Cardiac muscle cell (in vitro differentiated cells and primary cell): ENCODE results near the gene UNC45A. TPM values are rescaled to one million over a fixed set of nuclear protein-coding genes. Genes with fewer than 3 reads are reported as not detected.

ENCODE experiments used
- DNase-seq, 2 donors: peaks; one replicate each; pipeline versions ENCODE4 v3.0.0 to v3.0.0-alpha.2; 2010 to 2017; ENCODE audit warnings: low read depth in 1 of 2, low spot score in 1 of 2
- H3K27ac ChIP-seq: fragments of 200-600 bp; sonication (generic); 2 replicates; pipeline ENCODE4 v1.5.1; 2016
- H3K27me3 ChIP-seq: fragments of 200-600 bp; sonication (generic); 2 replicates; pipeline ENCODE4 v1.6.0; 2016; ENCODE audit warnings: control low read depth
- H3K36me3 ChIP-seq: fragments of 200-600 bp; sonication (generic); 2 replicates; pipeline ENCODE4 v1.5.1; 2016; ENCODE audit warnings: control low read depth
- H3K4me1 ChIP-seq: fragments of 200-600 bp; sonication (generic); 2 replicates; pipeline ENCODE4 v1.8.1; 2017; ENCODE audit warnings: low read depth, mild to moderate bottlenecking, mixed run types
- H3K4me3 ChIP-seq: fragments of 200-600 bp; sonication (generic); 2 replicates; pipeline ENCODE4 v1.5.1; 2016; ENCODE audit warnings: mild to moderate bottlenecking
- H3K9me3 ChIP-seq: fragments of 200-600 bp; sonication (generic); 2 replicates; pipeline ENCODE4 v1.5.1; 2017; ENCODE audit warnings: low read depth, mild to moderate bottlenecking, control low read depth
- polyA plus RNA-seq: library from polyadenylated mRNA; unstranded; fragments of >200 nt; fragmentation: Nextera tagmentation; extraction: Ambion mirVana; gene quantifications from 2 replicates; pipeline ENCODE4 v1.2.1, GENCODE V29; 2016
- total RNA-seq: library from RNA; depleted of rRNA; stranded (reverse); fragments of >200 nt; gene quantifications from 2 replicates; pipeline ENCODE4 v1.2.3, GENCODE V29; 2016
- TF ChIP-seq, protein P1 (sequence below): IDR thresholded peaks from 2 replicates; pipeline ENCODE4 v1.5.1; 2012; ENCODE audit warnings: low read depth, mild to moderate bottlenecking, low read length

UNC45A gene
- total and polyA plus RNA-seq, 2 experiments from 2014 or later = 52.5 to 68.2 TPM

DNA sequence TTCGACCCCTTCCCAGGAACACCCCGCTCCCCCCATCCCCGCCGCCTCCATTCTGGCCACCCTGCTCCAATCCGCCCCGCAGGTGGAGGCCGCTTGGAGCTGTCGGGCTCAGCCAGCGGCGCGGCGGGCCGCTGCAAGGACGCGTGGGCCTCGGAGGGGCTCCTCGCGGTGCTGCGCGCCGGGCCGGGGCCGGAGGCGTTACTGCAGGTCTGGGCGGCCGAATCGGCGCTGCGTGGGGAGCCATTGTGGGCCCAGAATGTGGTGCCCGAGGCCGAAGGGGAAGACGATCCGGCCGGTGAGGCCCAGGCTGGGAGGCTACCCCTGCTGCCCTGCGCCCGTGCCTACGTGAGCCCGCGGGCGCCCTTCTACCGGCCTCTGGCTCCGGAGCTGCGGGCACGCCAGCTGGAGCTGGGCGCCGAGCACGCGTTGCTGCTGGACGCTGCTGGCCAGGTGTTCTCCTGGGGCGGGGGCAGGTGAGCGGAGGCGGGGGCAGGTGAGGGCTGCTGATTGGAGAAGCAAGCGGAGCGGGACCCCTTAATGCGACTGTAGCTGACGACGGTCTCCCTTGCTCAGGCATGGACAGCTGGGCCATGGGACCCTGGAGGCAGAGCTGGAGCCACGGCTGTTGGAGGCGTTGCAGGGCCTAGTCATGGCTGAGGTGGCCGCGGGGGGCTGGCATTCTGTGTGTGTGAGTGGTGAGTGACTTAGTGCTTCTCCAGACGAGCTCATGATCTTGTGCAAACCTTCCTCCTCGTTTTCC, 22.1 kb downstream of the UNC45A start:
- Histone ChIP-seq H3K9me3 (no peaks in the 10 kb centered on the region), H3K4me3 (peak overlapping the region; percentile 41), H3K36me3 (peaks cover 9% of the 10 kb centered on the region), H3K27me3 (no peaks in the 10 kb centered on the region), H3K4me1 (peaks cover 9% of the 10 kb centered on the region), H3K27ac (no peak overlapping the region)
- peak; percentile 43 to 54 for DNase-seq
- TF ChIP-seq, protein P1, sequence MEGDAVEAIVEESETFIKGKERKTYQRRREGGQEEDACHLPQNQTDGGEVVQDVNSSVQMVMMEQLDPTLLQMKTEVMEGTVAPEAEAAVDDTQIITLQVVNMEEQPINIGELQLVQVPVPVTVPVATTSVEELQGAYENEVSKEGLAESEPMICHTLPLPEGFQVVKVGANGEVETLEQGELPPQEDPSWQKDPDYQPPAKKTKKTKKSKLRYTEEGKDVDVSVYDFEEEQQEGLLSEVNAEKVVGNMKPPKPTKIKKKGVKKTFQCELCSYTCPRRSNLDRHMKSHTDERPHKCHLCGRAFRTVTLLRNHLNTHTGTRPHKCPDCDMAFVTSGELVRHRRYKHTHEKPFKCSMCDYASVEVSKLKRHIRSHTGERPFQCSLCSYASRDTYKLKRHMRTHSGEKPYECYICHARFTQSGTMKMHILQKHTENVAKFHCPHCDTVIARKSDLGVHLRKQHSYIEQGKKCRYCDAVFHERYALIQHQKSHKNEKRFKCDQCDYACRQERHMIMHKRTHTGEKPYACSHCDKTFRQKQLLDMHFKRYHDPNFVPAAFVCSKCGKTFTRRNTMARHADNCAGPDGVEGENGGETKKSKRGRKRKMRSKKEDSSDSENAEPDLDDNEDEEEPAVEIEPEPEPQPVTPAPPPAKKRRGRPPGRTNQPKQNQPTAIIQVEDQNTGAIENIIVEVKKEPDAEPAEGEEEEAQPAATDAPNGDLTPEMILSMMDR = no peak

DNA sequence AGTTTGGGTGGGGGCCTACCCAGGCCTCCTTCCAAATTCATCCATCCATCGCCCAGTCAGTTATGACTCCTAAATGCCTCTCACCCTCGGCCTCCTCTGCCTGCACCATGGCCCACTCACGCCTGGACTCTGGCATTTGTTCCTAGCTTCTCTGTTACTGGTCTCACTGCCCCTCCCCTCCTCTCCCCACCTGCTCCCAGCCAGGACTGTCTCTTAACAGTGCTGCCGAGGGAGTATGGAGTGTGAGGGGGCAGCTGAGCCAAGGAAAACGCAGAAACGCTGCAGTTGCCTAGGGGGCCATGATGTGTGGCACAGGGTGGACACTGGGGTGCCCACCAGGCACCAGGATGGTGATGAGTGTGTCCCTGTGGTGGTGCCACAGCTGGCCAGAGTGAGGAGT, 22.7 kb downstream of the UNC45A start:
- H3K36me3 ChIP-seq = peaks cover 11% of the 10 kb centered on the region
- TF ChIP-seq, protein P1 = no peak
- H3K4me3 ChIP-seq = no peak overlapping the region
- no peak overlapping the region for H3K27ac ChIP-seq
- H3K9me3 ChIP-seq = no peaks in the 10 kb centered on the region
- no peak for DNase-seq
- peaks cover 9% of the 10 kb centered on the region for H3K4me1 ChIP-seq
- no peaks in the 10 kb centered on the region for H3K27me3 ChIP-seq

- TF ChIP-seq, protein P1 = no peak
- peaks cover 10% of the 10 kb centered on the region for H3K36me3 ChIP-seq
- DNase-seq = no peak
- H3K4me1 ChIP-seq = peaks cover 9% of the 10 kb centered on the region
- H3K27ac ChIP-seq = no peak overlapping the region
- H3K27me3 ChIP-seq = no peaks in the 10 kb centered on the region
- H3K9me3 ChIP-seq = no peaks in the 10 kb centered on the region
- no peak overlapping the region for H3K4me3 ChIP-seq
These were observed 24.0 kb downstream of the UNC45A start for GRCh38 chr15:90959028-90959595.

GRCh38 chr15:90959894-90960293, 24.8 kb downstream of the UNC45A start:
- no peak overlapping the region for H3K27ac ChIP-seq
- no peak for DNase-seq
- no peaks in the 10 kb centered on the region for H3K9me3 ChIP-seq
- no peaks in the 10 kb centered on the region for H3K27me3 ChIP-seq
- H3K4me1 ChIP-seq = peaks cover 9% of the 10 kb centered on the region
- TF ChIP-seq, protein P1 = no peak
- no peak overlapping the region for H3K4me3 ChIP-seq
- H3K36me3 ChIP-seq = peaks cover 10% of the 10 kb centered on the region

DNA sequence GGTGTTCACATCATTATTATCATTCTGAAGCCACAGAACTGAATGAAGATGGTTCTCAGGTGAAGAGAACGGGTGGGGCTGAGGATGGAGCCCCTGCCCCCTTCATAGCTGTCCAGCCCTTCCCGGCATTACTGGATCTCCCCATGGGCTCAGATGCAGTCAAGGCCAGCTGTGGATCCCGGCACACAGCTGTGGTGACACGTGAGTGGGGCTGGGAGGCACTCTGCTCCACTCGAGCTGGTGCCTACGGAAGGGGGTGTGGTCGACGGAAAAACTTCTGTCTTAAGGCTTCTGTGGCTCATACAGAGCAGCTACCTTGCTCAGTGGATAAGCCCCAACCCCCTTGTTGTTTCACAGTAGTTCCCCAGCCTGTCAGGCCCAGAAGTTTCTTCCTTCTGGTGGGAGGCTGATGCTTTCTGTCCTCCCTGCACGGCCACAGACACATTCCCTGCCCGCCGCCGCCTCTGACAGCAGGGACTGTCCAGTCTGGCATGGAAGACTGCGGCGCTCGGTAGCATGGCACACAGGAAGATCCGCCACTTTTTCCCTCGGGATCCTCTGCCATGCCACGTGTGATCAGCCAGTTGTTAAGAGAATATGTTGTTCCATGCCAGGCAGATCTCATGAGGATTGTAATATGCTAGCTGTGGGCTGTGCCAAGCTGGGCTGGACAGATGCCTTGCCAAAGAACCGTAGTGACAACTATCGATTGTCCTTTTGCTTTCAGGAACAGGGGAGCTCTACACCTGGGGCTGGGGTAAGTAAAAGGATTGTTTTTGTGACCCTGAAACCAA, 25.4 kb downstream of the UNC45A start:
- peaks cover 10% of the 10 kb centered on the region for H3K36me3 ChIP-seq
- no peak for DNase-seq
- TF ChIP-seq, protein P1 = no peak
- H3K4me1 ChIP-seq = peaks cover 8% of the 10 kb centered on the region
- no peak overlapping the region for H3K27ac ChIP-seq
- H3K4me3 ChIP-seq = no peak overlapping the region
- H3K27me3 ChIP-seq = no peaks in the 10 kb centered on the region
- no peaks in the 10 kb centered on the region for H3K9me3 ChIP-seq
